GM18519 (cell line): Measurements from ENCODE around the gene TEX44.

Source experiments
- ATAC-seq: cut with Tn5 transposase; IDR thresholded peaks from one replicate; pipeline ENCODE4 v1.9.1; 2021; ENCODE audit warnings: mild to moderate bottlenecking, moderate library complexity; ENCODE audit not compliant: unreplicated experiment, low FRiP score

TEX44 gene

GRCh38 chr2:231604101-231604684, 11.5 kb downstream of the TEX44 start:
- ATAC-seq: peak; percentile 17

GRCh38 chr2:231604685-231605606, 12.3 kb downstream of the TEX44 start:
- ATAC-seq: peak; percentile 76

- ATAC-seq: no peak
Measured at GRCh38 chr2:231605607-231606091, 13.0 kb downstream of the TEX44 start.

GRCh38 chr2:231606941-231607340, 14.3 kb downstream of the TEX44 start:
- ATAC-seq: no peak

- ATAC-seq: no peak
Measured at GRCh38 chr2:231611273-231612108, 18.8 kb downstream of the TEX44 start.

GRCh38 chr2:231612109-231612455, 19.4 kb downstream of the TEX44 start:
- ATAC-seq: no peak

- peak; percentile 25 for ATAC-seq
Measured at GRCh38 chr2:231612456-231613330, 20.0 kb downstream of the TEX44 start.

- no peak for ATAC-seq
Measured at GRCh38 chr2:231613331-231613662, 20.6 kb downstream of the TEX44 start.

- ATAC-seq: peak; percentile 61
Measured at GRCh38 chr2:231613663-231614558, 21.2 kb downstream of the TEX44 start.

- ATAC-seq: no peak
Measured at GRCh38 chr2:231614559-231615057, 21.9 kb downstream of the TEX44 start.

DNA sequence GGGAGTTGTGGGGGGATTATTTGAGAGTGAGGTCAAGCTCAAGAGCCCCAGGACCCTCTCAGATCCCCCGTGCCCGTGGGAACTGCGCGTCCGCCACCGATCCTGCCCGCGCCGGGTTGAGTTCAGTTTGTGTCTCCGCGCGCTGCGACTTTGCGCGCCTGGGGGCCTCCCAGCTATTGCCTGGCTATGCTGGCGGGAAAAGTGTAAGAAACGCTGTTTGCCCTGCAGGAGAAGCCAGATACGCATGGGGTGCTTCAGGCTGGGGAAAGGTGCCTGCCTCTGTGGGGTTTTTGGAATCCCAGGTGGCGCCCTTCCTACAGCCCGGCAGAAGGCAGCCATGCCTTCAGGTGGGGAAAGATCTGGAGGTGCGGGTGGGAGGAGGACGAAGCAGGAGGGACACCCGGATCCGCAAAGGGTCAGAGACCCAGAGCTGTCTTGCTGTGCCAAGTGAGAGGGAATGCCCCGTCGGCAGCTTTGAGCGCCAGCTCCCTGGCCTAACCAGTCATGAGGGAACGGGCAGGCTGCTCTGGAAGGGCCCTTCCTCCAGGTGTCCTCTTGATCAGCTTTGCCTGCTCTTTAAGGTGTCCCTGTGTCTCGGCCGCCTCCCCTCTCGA, 22.5 kb downstream of the TEX44 start:
- ATAC-seq: no peak

GRCh38 chr2:231616296-231616695, 23.6 kb downstream of the TEX44 start:
- ATAC-seq: no peak

DNA sequence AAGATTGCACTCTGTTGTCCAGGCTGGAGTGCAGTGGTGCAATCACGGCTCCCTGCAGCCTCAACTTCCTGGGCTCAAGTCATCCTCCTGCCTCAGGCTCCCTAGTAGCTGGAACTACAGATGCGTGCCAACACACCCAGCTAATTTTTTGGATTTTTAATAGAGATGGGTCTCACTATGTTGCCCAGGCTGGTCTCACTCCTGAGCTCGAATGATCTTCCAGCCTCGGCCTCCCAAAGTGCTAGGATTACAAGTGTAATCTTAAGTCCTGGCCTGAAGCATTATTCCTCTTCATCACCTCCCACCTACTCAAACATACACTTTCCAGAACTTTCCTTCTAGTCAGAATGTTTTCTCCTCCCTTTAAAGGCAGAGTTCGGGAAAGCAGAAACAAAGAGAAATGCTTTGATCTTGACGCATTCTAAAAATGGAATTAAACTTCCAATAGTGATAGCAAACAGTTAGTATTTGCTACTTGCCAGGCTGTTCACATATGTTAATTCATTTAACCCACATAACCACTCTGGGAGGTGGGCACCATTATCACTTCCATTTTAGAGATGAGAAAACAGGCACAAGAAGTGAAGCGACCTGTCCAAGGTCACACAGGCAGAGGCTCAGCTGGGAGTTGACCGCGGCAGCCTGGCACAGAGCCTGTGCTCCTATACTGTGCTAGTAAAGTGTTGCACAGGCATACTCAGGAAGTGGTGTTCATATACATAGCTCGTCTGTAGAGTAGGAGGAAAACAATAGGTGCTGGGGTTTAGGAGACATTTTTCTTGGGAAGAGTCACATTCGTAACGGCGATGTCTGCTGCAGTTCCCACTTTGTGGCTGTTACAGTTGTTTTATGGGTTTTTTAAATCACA, 24.6 kb downstream of the TEX44 start:
- no peak for ATAC-seq

DNA sequence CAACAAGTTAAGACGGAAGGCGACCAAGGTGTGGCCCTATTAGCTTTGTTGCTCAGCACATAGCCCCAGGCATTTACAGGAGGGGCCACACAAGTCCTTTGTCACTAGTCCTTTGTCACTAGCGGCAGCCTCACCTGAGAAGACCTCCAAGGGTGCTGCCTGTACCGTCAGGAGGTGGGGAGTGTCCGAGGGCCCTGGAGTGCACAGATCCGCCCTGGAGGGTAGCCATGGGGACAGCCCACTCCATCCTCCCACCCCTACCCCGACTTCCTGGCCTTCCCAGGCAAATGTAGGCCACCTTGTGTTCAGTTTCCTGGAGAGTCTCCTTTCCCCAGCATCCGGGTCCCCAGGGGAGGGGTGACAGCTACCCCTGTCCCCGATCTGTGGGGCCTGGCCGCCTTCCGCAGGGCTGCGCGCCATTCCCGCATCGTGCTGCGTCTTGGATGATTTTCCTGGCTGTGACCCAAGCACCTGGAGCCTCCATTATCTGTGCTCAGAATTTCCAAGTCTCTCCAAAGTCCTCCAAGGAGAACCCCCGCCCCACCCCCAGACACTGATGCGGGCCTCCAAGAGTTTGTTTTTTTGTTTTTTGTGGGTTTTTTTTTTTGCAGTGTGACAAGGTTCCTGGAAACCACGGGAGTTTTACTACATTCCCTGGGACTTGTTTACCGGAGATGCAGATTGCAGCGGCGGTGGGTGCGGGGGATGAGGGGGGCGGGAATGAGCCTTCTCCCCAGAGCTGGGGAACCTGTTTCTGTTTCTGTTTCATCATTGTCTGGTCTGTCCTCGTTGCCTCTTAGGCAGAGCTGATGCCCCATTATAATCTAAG, 28.6 kb downstream of the TEX44 start:
- ATAC-seq: no peak

DNA sequence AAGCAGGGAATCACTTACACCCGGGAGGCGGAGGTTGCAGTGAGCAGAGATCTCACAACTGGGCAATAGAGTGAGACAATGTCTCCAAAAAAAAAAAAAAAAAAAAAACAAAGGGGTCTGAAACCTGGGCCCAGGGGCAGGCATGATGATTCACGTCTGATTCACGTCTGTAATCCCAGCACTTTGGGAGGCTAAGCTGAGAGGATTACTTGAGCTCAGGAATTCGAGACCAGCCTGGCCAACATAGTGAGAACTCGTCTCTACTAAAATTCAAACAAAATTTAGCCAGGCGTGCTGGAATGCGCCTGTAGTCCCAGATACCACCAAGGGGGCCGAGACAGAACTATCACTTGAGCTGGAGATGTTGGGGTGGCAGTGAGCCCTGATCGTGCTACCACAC, 30.3 kb downstream of the TEX44 start:
- ATAC-seq: no peak

- ATAC-seq: no peak
Measured at GRCh38 chr2:231626449-231626848, 33.8 kb downstream of the TEX44 start.
